Measurements from ENCODE around the gene FRRS1L.
"Not testable (repeated sequence)": the region's sequence is repeated elsewhere in the genome, so short reads cannot be mapped to it uniquely, and the experiment has no call there.

FRRS1L gene

DNA sequence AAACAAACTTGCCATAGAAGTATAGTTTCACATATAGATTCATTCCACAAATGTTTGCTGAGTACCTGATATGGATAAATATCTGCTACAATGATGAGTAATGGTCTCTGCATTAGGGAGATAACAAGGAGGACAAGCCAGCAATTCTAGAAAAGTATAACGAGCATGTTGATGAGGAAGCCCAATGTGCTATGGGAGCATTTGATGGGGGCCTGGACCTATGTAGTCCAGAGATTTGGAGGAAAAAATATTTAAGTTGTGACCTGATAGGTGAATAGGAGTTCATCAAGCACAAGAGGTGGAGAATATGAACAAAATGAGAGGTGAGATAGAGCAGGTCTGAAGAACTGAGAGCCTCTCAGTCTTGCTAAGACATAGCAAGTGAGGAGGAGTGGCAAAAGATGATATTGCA, 32.9 kb downstream of the FRRS1L start:
- H3K36me3 Mint-ChIP-seq (ENCODE audit: low read depth), result no peaks in the 10 kb centered on the region
- H3K4me3 Mint-ChIP-seq, result no peak overlapping the region
- no peaks in the 10 kb centered on the region for H3K9me3 Mint-ChIP-seq
- H3K27me3 Mint-ChIP-seq, result peaks cover 2% of the 10 kb centered on the region
- H3K27ac Mint-ChIP-seq, result no peak overlapping the region
- no peaks in the 10 kb centered on the region for H3K4me1 Mint-ChIP-seq (ENCODE audit: low read depth)
- intact Hi-C loops (cut with micrococcal nuclease), result no loop called here

DNA sequence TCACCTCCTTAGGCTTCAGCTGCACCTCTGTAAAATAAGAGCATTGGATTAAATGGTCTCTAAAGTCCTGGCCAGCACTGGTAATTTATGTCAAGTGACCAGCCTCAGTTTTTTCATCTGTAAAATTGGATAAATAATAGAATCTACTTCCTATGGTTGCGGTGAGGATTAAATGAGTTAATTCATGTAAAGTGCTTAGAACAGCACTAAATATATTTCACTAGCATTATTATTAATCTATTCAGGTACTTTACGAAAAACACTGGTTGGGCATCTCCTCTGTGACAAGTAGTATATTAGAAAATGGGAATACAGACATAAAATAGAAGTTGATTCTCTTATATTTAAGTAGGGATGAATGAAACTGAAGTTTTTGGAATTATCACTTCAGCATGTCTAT, 33.5 kb downstream of the FRRS1L start:
- no peak overlapping the region for H3K4me3 Mint-ChIP-seq
- H3K4me1 Mint-ChIP-seq (ENCODE audit: low read depth), result no peaks in the 10 kb centered on the region
- H3K36me3 Mint-ChIP-seq (ENCODE audit: low read depth), result no peaks in the 10 kb centered on the region
- no peaks in the 10 kb centered on the region for H3K9me3 Mint-ChIP-seq
- H3K27me3 Mint-ChIP-seq, result peaks cover 2% of the 10 kb centered on the region
- intact Hi-C loops (cut with micrococcal nuclease), result no loop called here
- no peak overlapping the region for H3K27ac Mint-ChIP-seq

DNA sequence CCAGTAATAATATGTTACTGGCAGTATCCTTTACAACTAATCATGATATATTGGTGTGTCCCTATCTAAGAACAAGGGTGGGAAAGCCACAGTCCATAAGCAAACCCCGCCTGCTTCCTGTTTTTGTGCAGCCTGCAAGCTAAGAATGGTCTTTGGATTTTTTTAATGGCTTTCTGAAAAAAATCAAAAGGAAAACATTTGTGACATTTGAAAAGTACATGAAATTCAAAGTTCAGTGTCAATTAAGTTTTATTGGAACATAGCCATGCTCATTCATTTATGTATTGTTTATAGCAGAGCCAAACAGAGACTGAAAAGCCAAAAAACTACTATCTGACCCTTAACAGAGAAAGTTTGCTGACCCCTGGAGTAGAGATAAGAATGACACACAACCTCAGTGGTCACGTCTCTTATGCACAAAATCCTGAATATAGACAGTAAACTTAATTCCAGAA, 34.5 kb downstream of the FRRS1L start:
- intact Hi-C loops (cut with micrococcal nuclease), result no loop called here
- Mint-ChIP-seq H3K4me3 (no peak overlapping the region), H3K27ac (no peak overlapping the region), H3K9me3 (no peaks in the 10 kb centered on the region), H3K36me3 (ENCODE audit: low read depth) (no peaks in the 10 kb centered on the region), H3K4me1 (ENCODE audit: low read depth) (no peaks in the 10 kb centered on the region), H3K27me3 (no peaks in the 10 kb centered on the region)

DNA sequence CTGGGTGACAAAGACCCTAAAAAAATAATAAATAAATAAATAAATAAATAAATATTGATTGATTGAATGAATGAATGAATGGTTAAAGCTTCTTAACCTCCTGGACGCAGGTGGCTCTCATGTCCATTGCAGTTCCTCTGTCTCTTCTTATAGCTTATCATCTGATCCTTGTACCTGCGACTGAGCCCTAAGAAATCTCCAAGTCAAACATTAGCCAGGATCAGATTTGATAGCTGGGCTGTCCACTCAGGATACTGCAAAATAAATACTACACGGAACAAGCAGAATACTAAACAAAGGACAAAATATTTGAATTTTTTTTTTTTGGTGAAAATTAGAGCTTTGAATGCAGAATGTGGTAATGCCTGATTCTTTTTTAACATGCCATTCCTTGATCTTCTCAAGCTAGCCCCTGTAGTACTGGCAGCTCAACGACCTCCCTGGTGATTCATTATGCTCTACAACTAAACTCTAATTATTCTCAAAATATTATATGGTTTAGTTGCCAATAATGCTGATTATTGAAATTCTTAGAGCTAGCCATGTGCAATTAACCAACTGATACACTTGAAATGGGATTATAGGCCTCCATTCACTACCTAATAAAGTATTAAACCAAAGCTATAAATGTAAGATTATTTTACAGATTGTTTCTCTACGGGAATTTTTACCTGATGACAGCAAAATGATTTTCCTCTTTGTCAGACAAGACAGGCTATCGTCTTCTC, 37.4 kb downstream of the FRRS1L start:
- intact Hi-C loops (cut with micrococcal nuclease), result no loop called here
- Mint-ChIP-seq H3K9me3 (no peaks in the 10 kb centered on the region), H3K36me3 (ENCODE audit: low read depth) (no peaks in the 10 kb centered on the region), H3K27me3 (no peaks in the 10 kb centered on the region), H3K4me1 (ENCODE audit: low read depth) (no peaks in the 10 kb centered on the region), H3K4me3 (no peak overlapping the region), H3K27ac (no peak overlapping the region)

DNA sequence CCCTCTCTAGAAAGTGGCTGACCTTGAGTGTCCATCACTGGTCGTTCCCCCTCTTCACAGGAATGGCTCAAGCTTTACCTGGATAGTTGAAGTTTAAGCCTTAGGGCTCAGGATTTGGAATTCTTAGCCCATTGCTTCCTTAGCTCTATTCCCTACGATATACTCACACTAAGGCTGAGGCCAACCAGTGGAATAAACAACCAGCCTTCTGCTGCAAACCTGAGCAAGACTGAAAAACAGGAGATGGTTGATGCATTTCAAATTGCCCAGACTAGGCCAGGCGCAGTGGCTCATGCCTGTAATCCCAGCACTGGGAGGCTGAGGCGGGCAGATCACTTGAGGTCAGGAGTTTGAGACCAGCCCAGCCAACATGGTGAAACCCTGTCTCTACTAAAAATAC, 40.4 kb downstream of the FRRS1L start:
- H3K9me3 Mint-ChIP-seq; H3K4me3 Mint-ChIP-seq; H3K27me3 Mint-ChIP-seq; H3K36me3 Mint-ChIP-seq (ENCODE audit: low read depth); intact Hi-C loops (cut with micrococcal nuclease); H3K27ac Mint-ChIP-seq: not testable (repeated sequence)
- H3K4me1 Mint-ChIP-seq (ENCODE audit: low read depth), result peaks cover 16% of the 10 kb centered on the region

DNA sequence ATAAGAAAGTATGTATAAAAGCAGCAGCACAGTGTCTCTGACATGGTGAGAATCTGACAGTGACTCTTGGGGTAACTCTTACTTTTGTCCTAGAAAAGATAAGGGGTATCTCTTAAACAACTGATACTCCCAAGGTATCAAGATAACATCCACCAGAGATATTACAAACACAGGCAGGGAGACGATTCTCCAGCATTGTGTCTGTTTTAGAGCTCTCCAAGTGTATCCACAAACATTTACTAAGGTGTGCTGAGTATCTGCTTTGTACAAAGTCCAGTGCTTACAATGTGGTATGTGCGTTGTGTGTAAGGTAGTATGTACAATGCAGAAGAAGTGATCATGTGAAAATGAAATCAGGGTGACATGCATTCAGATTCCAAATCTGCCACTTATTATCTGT, 42.9 kb downstream of the FRRS1L start:
- no peak overlapping the region for H3K4me3 Mint-ChIP-seq
- no peaks in the 10 kb centered on the region for H3K27me3 Mint-ChIP-seq
- intact Hi-C loops (cut with micrococcal nuclease), result loop anchor here (5.0 kb wide), 1 partner anchor 102 kb away; no protein-coding TSS in a partner anchor
- H3K36me3 Mint-ChIP-seq (ENCODE audit: low read depth), result peaks cover 6% of the 10 kb centered on the region
- no peak overlapping the region for H3K27ac Mint-ChIP-seq
- H3K9me3 Mint-ChIP-seq, result no peaks in the 10 kb centered on the region
- H3K4me1 Mint-ChIP-seq (ENCODE audit: low read depth), result peaks cover 16% of the 10 kb centered on the region

DNA sequence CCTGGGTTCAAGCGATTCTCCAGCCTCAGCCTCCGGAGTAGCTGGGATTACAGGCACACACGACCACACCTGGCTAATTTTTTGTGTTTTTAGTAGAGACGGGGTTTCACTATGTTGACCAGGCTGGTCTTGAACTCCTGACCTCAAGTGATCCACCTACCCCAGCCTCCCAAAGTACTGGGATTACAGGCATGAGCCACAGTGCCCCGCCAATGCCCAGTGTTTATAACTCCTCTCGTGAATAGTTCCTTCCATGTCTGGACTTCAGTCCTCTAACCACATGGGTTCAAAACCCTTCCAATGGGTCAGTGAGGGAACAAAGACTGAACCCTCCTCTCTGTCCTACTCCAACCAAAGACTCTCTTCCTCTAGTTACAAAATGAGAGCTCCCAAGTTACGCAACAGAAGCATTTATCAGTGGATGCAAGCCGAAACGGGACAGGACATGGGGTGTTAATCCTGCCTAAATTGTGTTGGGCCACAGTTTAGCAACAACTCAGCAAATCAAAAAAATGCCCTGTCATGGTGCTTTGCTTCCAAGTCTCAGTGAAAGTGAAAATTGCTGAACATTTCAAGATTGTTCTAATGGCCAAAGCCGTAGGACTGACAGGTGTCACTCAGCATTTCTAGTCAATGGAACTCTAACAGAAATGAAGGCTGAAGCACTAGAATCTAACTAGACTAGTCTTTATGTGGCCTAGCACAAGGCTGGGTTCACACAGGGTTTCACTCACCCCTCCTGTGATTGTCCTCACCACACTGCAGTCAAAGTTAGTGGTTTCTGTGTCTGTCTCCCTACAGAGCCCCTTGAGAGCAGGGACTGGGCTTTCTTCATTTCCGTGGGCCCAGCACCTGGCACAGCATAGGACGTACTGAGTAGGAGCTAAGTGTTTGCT, 44.1 kb downstream of the FRRS1L start:
- peaks cover 26% of the 10 kb centered on the region for H3K4me1 Mint-ChIP-seq (ENCODE audit: low read depth)
- H3K9me3 Mint-ChIP-seq, result no peaks in the 10 kb centered on the region
- intact Hi-C loops (cut with micrococcal nuclease), result loop anchor here (5.0 kb wide), 1 partner anchor 101 kb away; no protein-coding TSS in a partner anchor
- H3K27me3 Mint-ChIP-seq, result no peaks in the 10 kb centered on the region
- peak overlapping the region; percentile 68 for H3K27ac Mint-ChIP-seq
- H3K4me3 Mint-ChIP-seq, result peak overlapping the region; percentile 23
- peaks cover 10% of the 10 kb centered on the region for H3K36me3 Mint-ChIP-seq (ENCODE audit: low read depth)

DNA sequence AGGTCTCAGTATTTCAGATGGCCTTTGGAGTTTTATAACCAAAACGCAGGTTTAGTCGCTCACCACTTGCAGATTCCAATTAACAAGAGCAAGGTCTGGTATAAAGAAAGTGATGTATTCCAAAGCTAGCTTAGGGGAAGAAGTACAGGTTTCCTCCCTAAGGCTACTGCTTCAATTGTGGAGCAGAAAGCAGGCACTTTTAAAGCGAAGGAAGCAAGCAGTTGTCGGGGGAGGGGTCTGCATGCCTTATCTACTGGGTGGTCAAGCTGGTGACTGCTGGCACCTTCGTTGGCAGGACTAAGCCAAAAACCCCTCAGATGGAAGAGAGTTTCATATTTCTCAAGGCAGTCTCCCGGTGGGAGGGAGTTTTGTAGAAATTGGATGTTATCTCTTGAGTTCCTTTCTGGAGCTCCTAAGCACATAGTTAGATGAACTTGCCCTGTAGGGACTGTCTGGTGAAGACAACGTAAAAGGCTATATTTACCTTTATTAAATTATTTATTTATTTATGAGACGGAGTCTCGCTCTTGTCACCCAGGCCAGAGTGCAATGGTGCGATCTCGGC, 45.7 kb downstream of the FRRS1L start:
- Mint-ChIP-seq H3K9me3 (no peaks in the 10 kb centered on the region), H3K27me3 (no peaks in the 10 kb centered on the region), H3K27ac (no peak overlapping the region), H3K36me3 (ENCODE audit: low read depth) (peaks cover 19% of the 10 kb centered on the region), H3K4me1 (ENCODE audit: low read depth) (peaks cover 41% of the 10 kb centered on the region), H3K4me3 (no peak overlapping the region)
- intact Hi-C loops (cut with micrococcal nuclease), result loop anchor here (5.0 kb wide), 1 partner anchor 99 kb away; no protein-coding TSS in a partner anchor

DNA sequence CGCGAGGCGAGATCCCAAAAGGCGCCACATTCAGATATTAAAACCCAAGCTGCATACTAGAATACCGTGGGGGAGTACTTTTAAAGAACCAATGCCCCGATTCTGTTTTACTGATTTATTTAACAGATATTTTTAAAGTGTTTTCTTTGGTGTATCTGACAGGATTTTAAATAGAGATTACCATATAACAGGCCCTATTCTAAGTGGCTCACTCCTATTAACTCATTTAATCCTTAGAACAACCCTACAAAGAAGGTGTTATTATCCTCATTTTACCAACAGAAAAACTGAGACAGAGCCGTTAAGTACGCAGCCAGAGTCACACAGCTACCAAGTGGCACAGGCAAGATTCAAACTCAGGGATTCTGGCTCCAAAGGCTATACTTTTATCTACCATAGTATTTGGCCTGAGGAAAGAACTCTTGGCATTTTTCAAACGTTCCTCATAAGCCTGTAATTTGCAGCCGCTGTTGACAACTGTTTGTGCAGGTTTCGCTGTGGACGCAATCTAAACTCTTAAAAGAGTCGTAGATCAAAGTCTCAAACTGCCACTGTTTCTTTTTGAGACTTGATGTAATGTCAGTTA, 46.8 kb downstream of the FRRS1L start:
- Mint-ChIP-seq H3K4me1 (ENCODE audit: low read depth) (peaks cover 42% of the 10 kb centered on the region), H3K4me3 (no peak overlapping the region), H3K9me3 (no peaks in the 10 kb centered on the region), H3K27ac (no peak overlapping the region), H3K36me3 (ENCODE audit: low read depth) (peaks cover 19% of the 10 kb centered on the region), H3K27me3 (no peaks in the 10 kb centered on the region)
- intact Hi-C loops (cut with micrococcal nuclease), result loop anchor here (1.0 to 5.0 kb wide), 2 partner anchors 98 to 186 kb away; partner anchors contain the start of genes ABITRAM and ELP1

DNA sequence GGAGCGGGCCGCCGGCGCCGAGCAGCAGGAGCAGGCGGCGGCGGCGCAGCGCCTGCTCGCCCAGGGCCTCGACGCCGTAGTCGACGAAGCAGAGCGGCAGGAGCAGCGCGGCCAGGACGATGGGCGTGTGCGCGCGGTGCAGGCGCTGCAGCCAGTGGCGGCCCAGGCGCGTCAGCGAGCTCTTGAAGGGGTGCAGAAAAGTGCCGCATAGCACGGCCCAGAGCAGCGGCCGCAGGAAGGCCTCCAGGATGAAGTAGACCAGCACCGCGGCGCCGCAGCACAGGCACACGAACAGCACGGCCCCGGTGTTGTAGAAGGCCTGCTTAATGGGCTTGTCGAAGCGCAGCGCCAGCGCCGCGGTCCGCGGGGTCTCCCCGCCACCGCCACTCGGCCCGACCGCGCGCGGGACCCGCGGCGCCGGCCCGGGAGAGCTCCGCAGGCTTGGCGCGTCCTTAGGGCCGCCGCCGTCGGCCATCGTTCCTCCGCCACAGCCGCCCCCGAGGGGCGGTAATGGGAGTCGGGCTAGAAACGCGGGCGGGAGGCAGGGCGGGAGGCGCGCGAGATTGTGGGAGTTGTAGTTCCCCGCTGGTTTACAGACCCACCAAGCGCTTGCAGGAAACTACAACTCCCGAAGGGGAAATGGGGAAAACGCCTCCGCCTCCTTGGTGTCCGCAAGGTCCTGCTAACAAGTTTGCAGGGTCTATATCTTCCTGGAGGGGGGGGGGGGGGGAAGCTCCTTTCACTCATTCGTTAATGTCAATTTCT, 47.4 kb downstream of the FRRS1L start, which contains the start of gene TMEM245:
TMEM245 (minus strand) TSS at position 509 of the 765 bp plus-strand sequence; CDS start at position 475, 34 bp downstream.
- H3K4me1 Mint-ChIP-seq (ENCODE audit: low read depth), result peaks cover 49% of the 10 kb centered on the region
- H3K27me3 Mint-ChIP-seq, result no peaks in the 10 kb centered on the region
- intact Hi-C loops (cut with micrococcal nuclease), result loop anchor here (1.0 to 5.0 kb wide), 3 partner anchors 97 to 185 kb away; partner anchors contain the start of genes ABITRAM, CTNNAL1 and ELP1
- H3K27ac Mint-ChIP-seq, result peak within 1 kb of the TSS; percentile 87
- H3K4me3 Mint-ChIP-seq, result peak within 1 kb of the TSS; percentile 97
- H3K36me3 Mint-ChIP-seq (ENCODE audit: low read depth), result peaks cover 19% of the 10 kb centered on the region
- H3K9me3 Mint-ChIP-seq, result no peaks in the 10 kb centered on the region

DNA sequence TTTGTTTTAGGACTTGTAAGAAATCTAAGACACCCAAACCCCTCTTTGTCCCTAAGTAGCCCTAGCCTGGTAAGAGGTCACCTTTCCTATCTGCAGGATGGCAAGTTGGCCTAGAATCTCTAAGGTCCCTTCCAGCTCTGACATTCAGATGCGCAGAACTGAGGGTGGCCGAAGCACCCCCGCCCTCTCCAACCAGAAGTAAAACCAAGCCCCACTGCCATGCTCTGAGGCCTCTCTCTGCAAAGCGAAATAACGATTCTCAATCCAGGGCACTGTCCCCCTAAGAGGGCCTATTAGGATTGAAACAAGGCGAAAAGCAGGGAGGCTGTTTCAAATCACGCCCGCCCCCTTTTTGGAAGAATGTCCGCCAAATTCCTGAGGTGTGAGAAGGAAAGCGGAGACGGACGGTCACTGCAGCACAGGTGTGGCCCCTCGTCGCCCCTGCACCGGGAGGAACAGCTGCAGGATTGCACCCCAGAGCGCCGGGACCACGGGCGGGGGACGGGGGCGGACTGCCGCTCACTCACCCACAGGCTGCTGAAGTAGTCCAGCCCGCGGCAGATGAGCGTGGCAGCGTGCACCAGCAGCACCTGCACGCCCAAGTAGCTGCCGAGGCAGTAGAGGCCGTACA, 48.1 kb downstream of the FRRS1L start:
- H3K27ac Mint-ChIP-seq, result peak overlapping the region; percentile 87
- H3K27me3 Mint-ChIP-seq, result no peaks in the 10 kb centered on the region
- peaks cover 25% of the 10 kb centered on the region for H3K36me3 Mint-ChIP-seq (ENCODE audit: low read depth)
- peak overlapping the region; percentile 97 for H3K4me3 Mint-ChIP-seq
- intact Hi-C loops (cut with micrococcal nuclease), result loop anchor here (5.0 kb wide), 1 partner anchor 107 kb away; the partner anchor contains the start of gene CTNNAL1
- H3K9me3 Mint-ChIP-seq, result no peaks in the 10 kb centered on the region
- peaks cover 56% of the 10 kb centered on the region for H3K4me1 Mint-ChIP-seq (ENCODE audit: low read depth)
